Testis (tissue), 3 donors: ENCODE results near the gene CREB3L1. TPM values are rescaled to one million over a fixed set of nuclear protein-coding genes. Genes with fewer than 3 reads are reported as not detected.

Experiments used
- DNase-seq: peaks from one replicate; pipeline ENCODE4 v3.0.0-alpha.2; 2019
- H3K27ac ChIP-seq, 2 donors: fragments of 200-600 bp; sonication (generic); one replicate each; pipeline ENCODE4 v1.5.1; 2019
- H3K27me3 ChIP-seq: fragments of 200-600 bp; sonication (generic); one replicate; pipeline ENCODE4 v1.5.1; 2019
- H3K36me3 ChIP-seq: fragments of 200-600 bp; sonication (generic); one replicate; pipeline ENCODE4 v1.5.1; 2017; ENCODE audit warnings: low read depth; ENCODE audit errors: missing control alignments
- H3K4me1 ChIP-seq: fragments of 200-600 bp; sonication (generic); one replicate; pipeline ENCODE4 v1.5.1; 2019
- H3K4me3 ChIP-seq, 2 donors: fragments of 200-600 bp; sonication (generic); one replicate each; pipeline ENCODE4 v1.5.1; 2017 to 2019
- H3K9me3 ChIP-seq: fragments of 200-600 bp; sonication (generic); one replicate; pipeline ENCODE4 v1.5.1; 2017
- POLR2A ChIP-seq: fragments of 450-650 bp; IDR thresholded peaks from one replicate; pipeline ENCODE4 v1.6.1; 2017; ENCODE audit warnings: antibody characterized with exemption, mild to moderate bottlenecking, moderate library complexity
- WGBS, 2 donors: methylation state at CpG; one replicate each; pipeline ENCODE4 v1.1.5; 2018; 5-methylcytosine and 5-hydroxymethylcytosine counted together
- intact Hi-C: fragments of 100-400 bp; cut with DNase I; formaldehyde crosslinking; loops from one replicate; pipeline ENCODE4 v1.15.1; 2023; ENCODE audit warnings: low total_unique reads
- polyA plus RNA-seq: library from polyadenylated mRNA; stranded (reverse); fragments of 350-450 nt; fragmentation: Illumina TruSeq; extraction: RNeasy Lipid Tissue Mini Kit (QIAGEN cat#74804); gene quantifications from one replicate; pipeline ENCODE4 v1.2.3, GENCODE V29; 2014; ENCODE audit warnings: low read depth, low replicate concordance; ENCODE audit not compliant: insufficient read depth
- total RNA-seq, 2 donors: library from RNA; depleted of rRNA; stranded (reverse); fragments of >200 nt; gene quantifications; one replicate each; pipeline ENCODE4 v1.2.3, GENCODE V29; 2016
- TF ChIP-seq, protein P1 (sequence below), 3 experiments: fragments of 450-650 bp in 2 of 3; fragments of 200-600 bp in 1 of 3; sonication (generic) in 1 of 3; IDR thresholded peaks; one replicate each; pipeline ENCODE4 v1.5.1; 2016 to 2019; ENCODE audit warnings: antibody characterized with exemption in 3 of 3, mild to moderate bottlenecking in 2 of 3, moderate library complexity in 1 of 3

The CREB3L1 gene
- total and polyA plus RNA-seq, 3 donors from 2014 or later = 5.2 to 19.2 (median 8.1) TPM

DNA sequence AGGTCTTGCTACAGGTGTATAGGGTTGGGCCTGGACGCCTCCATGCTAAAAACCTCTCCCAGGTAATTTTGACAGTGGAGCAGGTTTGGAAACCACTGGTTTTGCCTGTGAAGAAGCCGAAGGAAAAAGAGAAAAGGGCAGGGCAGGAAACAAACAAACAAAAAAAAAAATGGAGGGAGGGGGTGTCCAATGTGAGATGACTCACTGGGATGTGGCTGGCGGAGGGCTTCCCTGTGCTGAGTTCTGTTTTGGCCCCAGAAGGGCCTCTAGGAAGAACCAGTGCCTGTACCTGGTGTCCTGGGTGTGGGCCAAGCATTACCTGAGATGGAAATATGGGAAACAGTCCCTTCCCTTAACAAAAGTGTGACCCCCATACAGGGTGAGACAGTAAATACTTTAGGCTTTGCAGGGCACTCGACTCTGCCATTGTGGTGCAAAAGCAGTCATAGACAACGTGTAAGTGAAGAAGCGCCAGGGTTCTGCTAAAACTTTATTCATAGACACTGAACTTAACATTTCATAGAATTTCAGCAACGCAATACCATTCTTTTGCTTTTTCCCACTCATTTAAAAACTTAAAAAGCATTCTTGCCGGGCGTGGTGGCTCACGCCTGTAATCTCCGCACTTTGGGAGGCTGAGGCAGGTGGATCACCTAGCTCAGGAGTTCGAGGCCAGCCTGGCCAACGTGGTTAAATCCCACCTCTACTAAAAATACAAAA, 60.3 kb downstream of the CREB3L1 start:
- no peaks in the 10 kb centered on the region for H3K36me3 ChIP-seq
- intact Hi-C loops = no loop called here
- H3K4me1 ChIP-seq = peaks cover 14% of the 10 kb centered on the region
- no peaks in the 10 kb centered on the region for H3K9me3 ChIP-seq
- H3K27ac ChIP-seq = no peak overlapping the region
- TF ChIP-seq POLR2A = no peak
- TF ChIP-seq, protein P1, sequence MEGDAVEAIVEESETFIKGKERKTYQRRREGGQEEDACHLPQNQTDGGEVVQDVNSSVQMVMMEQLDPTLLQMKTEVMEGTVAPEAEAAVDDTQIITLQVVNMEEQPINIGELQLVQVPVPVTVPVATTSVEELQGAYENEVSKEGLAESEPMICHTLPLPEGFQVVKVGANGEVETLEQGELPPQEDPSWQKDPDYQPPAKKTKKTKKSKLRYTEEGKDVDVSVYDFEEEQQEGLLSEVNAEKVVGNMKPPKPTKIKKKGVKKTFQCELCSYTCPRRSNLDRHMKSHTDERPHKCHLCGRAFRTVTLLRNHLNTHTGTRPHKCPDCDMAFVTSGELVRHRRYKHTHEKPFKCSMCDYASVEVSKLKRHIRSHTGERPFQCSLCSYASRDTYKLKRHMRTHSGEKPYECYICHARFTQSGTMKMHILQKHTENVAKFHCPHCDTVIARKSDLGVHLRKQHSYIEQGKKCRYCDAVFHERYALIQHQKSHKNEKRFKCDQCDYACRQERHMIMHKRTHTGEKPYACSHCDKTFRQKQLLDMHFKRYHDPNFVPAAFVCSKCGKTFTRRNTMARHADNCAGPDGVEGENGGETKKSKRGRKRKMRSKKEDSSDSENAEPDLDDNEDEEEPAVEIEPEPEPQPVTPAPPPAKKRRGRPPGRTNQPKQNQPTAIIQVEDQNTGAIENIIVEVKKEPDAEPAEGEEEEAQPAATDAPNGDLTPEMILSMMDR (IDR thresholded peaks at IDR 0.05) = no peak
- 88 to 94% methylated on average over 13 of the region's 13 CpGs for WGBS, 2 donors
- H3K4me3 ChIP-seq = no peak overlapping the region
- no peaks in the 10 kb centered on the region for H3K27me3 ChIP-seq
- DNase-seq = no peak

DNA sequence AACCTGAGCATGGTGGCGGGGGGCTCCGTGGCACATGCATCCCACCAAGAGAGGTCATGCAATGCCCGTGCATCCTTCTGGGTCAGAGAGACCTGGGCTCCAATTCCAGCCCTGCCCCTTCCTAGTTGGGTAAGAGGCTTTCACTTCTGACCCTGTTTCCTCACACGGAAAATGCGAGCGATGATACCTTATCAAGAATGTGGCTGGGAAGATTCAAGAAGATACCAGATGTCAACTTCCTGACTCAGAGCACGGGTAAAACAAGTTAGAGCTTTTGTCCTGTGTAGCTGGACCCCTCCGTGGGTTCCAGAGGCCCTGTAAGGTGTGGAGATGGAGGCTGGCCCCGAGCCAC, 61.1 kb downstream of the CREB3L1 start:
- DNase-seq = no peak
- TF ChIP-seq, protein P1 (IDR thresholded peaks at IDR 0.05) = no peak
- TF ChIP-seq POLR2A = no peak
- no peaks in the 10 kb centered on the region for H3K36me3 ChIP-seq
- peaks cover 23% of the 10 kb centered on the region for H3K4me1 ChIP-seq
- H3K27ac ChIP-seq = no peak overlapping the region
- intact Hi-C loops = no loop called here
- no peaks in the 10 kb centered on the region for H3K9me3 ChIP-seq
- H3K27me3 ChIP-seq = no peaks in the 10 kb centered on the region
- H3K4me3 ChIP-seq = no peak overlapping the region
- 66 to 78% methylated on average over 9 of the region's 9 CpGs for WGBS, 2 donors

DNA sequence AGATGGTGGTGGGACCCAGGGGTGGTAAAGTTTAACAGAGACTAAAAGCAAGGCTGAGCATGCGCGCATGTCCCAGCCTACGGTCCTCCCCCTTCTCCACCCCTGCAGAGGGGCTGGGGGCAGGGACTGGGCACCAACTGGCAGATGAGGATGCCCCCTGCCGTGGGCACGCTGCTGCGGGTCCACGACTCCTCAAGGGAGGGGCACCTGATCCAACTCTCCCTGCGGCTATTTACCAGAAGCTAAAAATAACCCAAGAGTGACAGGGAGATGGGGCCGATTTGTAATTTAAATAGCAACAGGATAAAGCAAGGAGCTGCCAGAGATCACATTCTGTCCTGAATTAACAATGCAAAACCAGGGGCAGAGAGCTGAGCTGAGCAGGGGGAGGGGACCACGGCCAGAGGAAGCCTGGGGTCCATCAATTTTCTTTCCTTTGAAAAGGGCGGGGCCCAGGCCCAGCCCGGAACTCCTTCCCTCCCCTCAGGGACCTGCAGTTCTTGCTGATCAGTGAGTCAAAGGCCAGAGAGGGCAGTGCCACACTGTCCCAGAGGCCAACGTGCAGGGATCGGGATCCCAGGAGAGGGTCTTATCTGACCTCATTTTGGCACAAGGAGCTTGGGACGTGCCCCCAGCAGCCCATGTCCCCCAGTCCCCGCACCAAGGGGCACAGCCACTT, 61.7 kb downstream of the CREB3L1 start:
- Histone ChIP-seq H3K9me3 (no peaks in the 10 kb centered on the region), H3K4me1 (peaks cover 28% of the 10 kb centered on the region), H3K4me3 (no peak overlapping the region), H3K36me3 (no peaks in the 10 kb centered on the region), H3K27ac (no peak overlapping the region), H3K27me3 (no peaks in the 10 kb centered on the region)
- DNase-seq = no peak
- no peak for TF ChIP-seq POLR2A
- TF ChIP-seq, protein P1 (IDR thresholded peaks at IDR 0.05) = no peak
- intact Hi-C loops = no loop called here
- 35 to 50% methylated on average over 16 of the region's 16 CpGs for WGBS, 2 donors

DNA sequence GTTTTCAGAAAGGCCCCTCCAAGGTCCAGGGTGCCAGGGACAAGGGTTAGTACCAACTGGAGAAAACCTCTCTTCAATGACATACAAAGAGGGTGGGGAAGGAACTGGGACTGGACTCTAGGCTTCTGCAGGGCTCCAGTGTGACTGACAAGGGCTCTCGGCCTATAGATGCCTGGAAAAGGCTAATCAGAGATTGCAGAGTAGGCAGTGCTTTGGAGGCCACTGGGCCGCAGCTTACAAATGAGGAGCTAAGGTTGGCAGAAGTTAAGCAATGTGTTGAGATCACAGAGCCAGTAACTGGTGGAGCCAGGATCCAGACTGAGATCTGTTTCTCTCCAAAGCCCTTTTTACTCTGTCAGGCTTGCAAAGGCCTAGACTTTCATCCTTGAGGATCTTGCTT, 62.4 kb downstream of the CREB3L1 start:
- WGBS, 2 donors = 92 to 94% methylated on average over 2 of the region's 2 CpGs
- Histone ChIP-seq H3K36me3 (no peaks in the 10 kb centered on the region), H3K27ac (no peak overlapping the region), H3K9me3 (no peaks in the 10 kb centered on the region), H3K4me3 (no peak overlapping the region), H3K27me3 (no peaks in the 10 kb centered on the region), H3K4me1 (peaks cover 29% of the 10 kb centered on the region)
- intact Hi-C loops = no loop called here
- DNase-seq = no peak
- no peak for TF ChIP-seq POLR2A
- TF ChIP-seq, protein P1 (IDR thresholded peaks at IDR 0.05) = no peak
